GM12801 (cell line): Measurements from ENCODE around the gene CACNG5.

Experiments used
- TF ChIP-seq, protein P1 (sequence below): IDR thresholded peaks from one replicate; pipeline ENCODE4 v1.5.1; 2011; ENCODE audit warnings: control low read depth; ENCODE audit not compliant: insufficient read length; ENCODE audit errors: extremely low read depth

The CACNG5 gene

DNA sequence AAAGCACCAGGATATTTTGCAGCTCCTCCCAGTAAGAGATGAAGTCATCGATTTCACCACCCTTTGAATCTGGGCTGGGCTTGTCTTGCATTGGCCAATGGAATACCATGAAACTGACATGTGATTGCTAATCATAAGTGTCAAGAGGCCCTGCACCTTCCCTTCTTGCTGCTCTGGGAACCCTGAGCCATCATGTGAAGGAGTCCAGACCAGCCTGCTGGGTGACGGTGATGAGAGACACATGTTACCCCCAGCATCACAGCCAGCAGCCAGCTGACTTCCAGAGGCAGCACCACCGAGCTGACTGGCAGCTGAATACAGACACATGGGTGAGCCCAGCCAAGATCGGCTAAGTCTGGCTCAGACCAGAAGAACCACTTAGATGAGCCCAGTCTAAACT is 86.0 kb downstream of the CACNG5 start:
- TF ChIP-seq, protein P1, sequence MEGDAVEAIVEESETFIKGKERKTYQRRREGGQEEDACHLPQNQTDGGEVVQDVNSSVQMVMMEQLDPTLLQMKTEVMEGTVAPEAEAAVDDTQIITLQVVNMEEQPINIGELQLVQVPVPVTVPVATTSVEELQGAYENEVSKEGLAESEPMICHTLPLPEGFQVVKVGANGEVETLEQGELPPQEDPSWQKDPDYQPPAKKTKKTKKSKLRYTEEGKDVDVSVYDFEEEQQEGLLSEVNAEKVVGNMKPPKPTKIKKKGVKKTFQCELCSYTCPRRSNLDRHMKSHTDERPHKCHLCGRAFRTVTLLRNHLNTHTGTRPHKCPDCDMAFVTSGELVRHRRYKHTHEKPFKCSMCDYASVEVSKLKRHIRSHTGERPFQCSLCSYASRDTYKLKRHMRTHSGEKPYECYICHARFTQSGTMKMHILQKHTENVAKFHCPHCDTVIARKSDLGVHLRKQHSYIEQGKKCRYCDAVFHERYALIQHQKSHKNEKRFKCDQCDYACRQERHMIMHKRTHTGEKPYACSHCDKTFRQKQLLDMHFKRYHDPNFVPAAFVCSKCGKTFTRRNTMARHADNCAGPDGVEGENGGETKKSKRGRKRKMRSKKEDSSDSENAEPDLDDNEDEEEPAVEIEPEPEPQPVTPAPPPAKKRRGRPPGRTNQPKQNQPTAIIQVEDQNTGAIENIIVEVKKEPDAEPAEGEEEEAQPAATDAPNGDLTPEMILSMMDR, result no peak

DNA sequence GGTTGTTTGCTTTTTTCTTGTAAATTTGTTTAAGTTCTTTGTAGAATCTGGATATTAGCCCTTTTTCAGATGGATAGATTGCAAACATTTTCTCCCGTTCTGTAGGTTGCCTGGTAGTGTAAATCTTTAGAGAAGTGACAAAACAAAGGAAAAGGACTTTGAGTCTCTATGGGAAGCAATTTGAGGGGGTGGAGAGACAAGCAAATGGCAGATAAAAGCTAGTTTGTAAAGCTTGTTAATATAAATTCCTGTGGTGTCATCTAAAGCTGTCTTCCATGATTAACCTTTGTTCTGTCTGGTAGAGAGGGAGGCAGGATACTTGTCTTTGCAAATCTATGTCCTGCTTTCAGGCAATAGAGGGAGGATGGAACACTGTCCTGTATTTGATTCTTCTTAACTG is 89.0 kb downstream of the CACNG5 start:
- TF ChIP-seq, protein P1, result no peak

DNA sequence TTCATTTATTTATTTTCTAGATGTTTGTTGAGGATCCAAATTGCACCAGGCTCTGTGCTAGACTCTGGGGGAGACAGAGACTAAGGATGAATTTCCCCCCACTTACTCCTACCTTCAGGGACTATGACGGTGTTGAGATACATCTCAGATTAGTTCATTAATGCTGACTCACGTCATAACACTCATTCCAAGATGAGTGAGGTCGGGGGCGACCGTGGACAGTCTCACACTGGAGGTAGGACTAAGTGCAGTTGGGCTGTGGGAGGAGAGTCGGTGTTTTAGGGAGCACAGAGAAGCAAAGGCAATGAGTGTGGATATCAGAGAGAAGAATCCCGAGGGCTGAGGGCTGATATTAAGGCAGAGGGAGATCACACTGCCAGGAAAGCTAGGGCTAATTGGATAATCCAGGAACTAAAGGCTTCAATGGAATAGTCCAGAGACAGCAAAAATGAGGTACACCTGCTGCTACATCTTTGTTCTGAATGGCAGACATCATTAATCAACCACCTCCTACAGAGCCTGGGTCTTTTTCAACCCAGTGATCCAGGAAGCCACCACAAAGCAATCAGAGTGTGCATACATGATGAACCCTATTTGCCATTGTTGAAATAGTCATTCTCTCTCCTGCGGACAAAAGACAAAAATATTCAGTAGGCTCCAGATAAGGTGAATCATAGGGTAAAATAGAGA is 91.0 kb downstream of the CACNG5 start:
- TF ChIP-seq, protein P1, result no peak

DNA sequence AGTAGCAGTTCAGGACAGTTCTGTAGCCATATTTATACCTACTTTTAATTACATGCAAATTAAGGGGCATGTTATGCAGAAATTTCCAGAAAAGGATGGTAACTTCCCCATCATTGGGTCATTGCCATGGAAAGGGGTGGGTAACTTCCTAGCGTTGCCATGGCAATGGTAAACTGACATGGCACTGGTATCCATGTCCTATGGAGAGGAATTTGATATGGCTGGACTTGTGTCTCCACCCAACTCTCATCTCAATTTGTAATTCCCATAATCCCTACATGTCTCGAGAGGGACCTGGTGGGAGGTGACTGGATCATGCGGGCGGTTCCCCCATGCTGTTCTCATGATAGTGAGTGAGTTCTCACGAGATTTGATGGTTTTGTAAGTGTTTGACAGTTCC is 94.0 kb downstream of the CACNG5 start:
- TF ChIP-seq, protein P1, result no peak

DNA sequence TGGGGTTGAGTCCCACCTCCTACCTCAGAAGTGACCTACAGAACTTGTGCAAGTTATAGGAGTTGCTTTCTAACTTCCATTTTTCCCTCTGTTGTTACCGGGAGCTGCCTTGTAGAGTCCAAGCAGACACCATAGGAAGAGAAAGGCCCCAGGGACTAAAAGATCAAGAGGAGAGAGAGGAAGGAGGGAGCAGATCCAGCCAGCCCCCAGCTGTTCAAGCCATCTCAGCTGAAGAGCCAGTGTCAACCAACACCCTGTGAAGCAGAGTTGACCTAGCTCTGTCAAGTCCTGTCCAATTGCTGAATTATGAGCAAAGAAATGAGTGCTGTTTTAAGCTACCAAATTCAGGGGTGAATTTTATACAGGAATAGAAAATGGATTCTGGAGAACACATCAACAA is 94.7 kb downstream of the CACNG5 start:
- TF ChIP-seq, protein P1, result no peak

DNA sequence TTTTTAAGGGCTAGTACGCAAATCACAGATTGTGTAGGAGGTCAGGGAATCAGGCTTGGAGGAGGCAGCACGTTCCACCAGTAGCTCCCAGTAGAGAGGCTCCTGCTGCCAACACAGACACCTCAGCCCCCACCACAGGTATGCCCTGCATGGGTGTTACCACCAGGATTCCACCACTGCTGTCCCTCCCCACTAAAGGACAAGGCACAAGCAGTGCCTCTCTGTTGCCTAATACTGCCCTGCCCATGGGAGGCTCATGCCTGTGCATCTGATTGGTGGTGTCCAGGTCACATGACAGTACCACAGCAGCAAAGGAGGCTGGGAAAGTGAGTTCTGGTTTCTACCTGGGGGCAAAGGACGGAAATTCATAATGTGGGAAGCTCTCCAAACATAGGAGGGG is 96.0 kb downstream of the CACNG5 start:
- TF ChIP-seq, protein P1, result no peak

DNA sequence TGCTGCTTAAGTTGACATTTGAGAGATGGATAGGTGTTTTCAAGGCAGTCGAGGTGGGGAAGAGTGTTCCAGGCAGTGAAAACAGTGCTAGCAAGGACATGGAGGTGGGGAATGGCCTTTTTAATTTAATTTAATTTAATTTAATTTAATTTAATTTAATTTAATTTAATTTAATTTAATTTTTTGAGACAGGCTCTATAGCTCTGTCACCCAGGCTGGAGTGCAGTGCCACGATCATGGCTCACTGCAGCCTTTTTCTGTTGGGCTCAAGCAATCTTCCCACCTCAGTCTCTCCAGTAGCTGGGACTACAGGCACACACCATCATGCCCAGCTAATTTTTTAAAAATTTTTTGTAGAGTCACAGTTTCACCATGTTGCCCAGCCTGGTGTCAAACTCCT is 97.4 kb downstream of the CACNG5 start:
- TF ChIP-seq, protein P1, result no peak
